ENCODE results near the gene PECR.

DNA sequence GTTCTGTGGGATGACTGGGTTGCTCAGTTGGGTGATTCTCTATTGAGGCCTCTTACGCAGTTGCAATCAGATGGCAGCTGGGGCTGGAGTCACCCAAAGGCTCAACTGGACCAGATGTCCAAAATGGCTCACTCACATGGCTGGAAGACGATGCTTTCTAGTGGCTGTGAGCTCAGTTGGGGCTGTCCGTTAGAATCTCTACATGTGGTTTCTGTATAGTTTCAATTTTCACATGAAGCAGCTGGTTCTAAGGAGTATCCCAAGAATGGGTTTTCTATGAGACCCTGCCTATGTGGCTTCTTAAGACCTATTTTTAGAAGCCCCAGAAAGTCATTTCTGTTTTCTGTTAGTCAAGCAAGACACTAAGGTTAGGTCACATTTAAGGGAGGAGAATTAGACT is 32.0 kb upstream of the PECR start:
- TF ChIP-seq CREB1 (IDR thresholded peaks at IDR 0.05; ENCODE audit: low read depth) (no peak), RAD21 (IDR thresholded peaks at IDR 0.05; ENCODE audit: low read depth) (no peak), YY1 (IDR thresholded peaks at IDR 0.05; ENCODE audit: low read depth) (no peak), TEAD4 (IDR thresholded peaks at IDR 0.05) (no peak), TAF1 (IDR thresholded peaks at IDR 0.05; ENCODE audit: low read depth) (no peak)
- TF ChIP-seq, protein P1, sequence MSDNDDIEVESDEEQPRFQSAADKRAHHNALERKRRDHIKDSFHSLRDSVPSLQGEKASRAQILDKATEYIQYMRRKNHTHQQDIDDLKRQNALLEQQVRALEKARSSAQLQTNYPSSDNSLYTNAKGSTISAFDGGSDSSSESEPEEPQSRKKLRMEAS (IDR thresholded peaks at IDR 0.05), result no peak
- TF ChIP-seq, protein P2, sequence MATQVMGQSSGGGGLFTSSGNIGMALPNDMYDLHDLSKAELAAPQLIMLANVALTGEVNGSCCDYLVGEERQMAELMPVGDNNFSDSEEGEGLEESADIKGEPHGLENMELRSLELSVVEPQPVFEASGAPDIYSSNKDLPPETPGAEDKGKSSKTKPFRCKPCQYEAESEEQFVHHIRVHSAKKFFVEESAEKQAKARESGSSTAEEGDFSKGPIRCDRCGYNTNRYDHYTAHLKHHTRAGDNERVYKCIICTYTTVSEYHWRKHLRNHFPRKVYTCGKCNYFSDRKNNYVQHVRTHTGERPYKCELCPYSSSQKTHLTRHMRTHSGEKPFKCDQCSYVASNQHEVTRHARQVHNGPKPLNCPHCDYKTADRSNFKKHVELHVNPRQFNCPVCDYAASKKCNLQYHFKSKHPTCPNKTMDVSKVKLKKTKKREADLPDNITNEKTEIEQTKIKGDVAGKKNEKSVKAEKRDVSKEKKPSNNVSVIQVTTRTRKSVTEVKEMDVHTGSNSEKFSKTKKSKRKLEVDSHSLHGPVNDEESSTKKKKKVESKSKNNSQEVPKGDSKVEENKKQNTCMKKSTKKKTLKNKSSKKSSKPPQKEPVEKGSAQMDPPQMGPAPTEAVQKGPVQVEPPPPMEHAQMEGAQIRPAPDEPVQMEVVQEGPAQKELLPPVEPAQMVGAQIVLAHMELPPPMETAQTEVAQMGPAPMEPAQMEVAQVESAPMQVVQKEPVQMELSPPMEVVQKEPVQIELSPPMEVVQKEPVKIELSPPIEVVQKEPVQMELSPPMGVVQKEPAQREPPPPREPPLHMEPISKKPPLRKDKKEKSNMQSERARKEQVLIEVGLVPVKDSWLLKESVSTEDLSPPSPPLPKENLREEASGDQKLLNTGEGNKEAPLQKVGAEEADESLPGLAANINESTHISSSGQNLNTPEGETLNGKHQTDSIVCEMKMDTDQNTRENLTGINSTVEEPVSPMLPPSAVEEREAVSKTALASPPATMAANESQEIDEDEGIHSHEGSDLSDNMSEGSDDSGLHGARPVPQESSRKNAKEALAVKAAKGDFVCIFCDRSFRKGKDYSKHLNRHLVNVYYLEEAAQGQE (IDR thresholded peaks at IDR 0.05; ENCODE audit: low read depth), result no peak

All from Ishikawa (cell line).